ENCODE data around the gene CHN2.

Gene CHN2

GRCh38 chr7:29444267-29444666, 249.7 kb downstream of the CHN2 start:
- no peak for DNase-seq

GRCh38 chr7:29445736-29446135, 251.2 kb downstream of the CHN2 start:
- no peak for DNase-seq

- DNase-seq: no peak
Measured at GRCh38 chr7:29447828-29448227, 253.3 kb downstream of the CHN2 start.

GRCh38 chr7:29449569-29450260, 255.1 kb downstream of the CHN2 start:
- no peak for DNase-seq

GRCh38 chr7:29453021-29453420, 258.4 kb downstream of the CHN2 start:
- DNase-seq: no peak

- no peak for DNase-seq
Measured at GRCh38 chr7:29454464-29454863, 259.9 kb downstream of the CHN2 start.

GRCh38 chr7:29454899-29455451, 260.4 kb downstream of the CHN2 start:
- no peak for DNase-seq

- no peak for DNase-seq
Measured at GRCh38 chr7:29457141-29457561, 262.6 kb downstream of the CHN2 start.

- DNase-seq: no peak
Measured at GRCh38 chr7:29457565-29458011, 263.0 kb downstream of the CHN2 start.

- DNase-seq: no peak
Measured at GRCh38 chr7:29458933-29459332, 264.4 kb downstream of the CHN2 start.

GRCh38 chr7:29459589-29459988, 265.0 kb downstream of the CHN2 start:
- DNase-seq: no peak

- DNase-seq: no peak
Measured at GRCh38 chr7:29461996-29462395, 267.4 kb downstream of the CHN2 start.

- DNase-seq: no peak
Measured at GRCh38 chr7:29463504-29464158, 269.1 kb downstream of the CHN2 start.

- no peak for DNase-seq
Measured at GRCh38 chr7:29464753-29465152, 270.2 kb downstream of the CHN2 start.

- DNase-seq: no peak
Measured at GRCh38 chr7:29467193-29467926, 272.8 kb downstream of the CHN2 start.

- DNase-seq: no peak
Measured at GRCh38 chr7:29468196-29468595, 273.6 kb downstream of the CHN2 start.

GRCh38 chr7:29469281-29469680, 274.7 kb downstream of the CHN2 start:
- no peak for DNase-seq

- DNase-seq: no peak
Measured at GRCh38 chr7:29469976-29470557, 275.5 kb downstream of the CHN2 start.

- no peak for DNase-seq
Measured at GRCh38 chr7:29471444-29472138, 277.0 kb downstream of the CHN2 start.

GRCh38 chr7:29476916-29477315, 282.3 kb downstream of the CHN2 start:
- DNase-seq: no peak

- no peak for DNase-seq
Measured at GRCh38 chr7:29478226-29478625, 283.7 kb downstream of the CHN2 start.

- DNase-seq: no peak
Measured at GRCh38 chr7:29478687-29479240, 284.2 kb downstream of the CHN2 start.
